GM18873 (cell line): ENCODE results near the gene GMPPB.
"Not testable (repeated sequence)": the region's sequence is repeated elsewhere in the genome, so short reads cannot be mapped to it uniquely, and the experiment has no call there.

Source experiments
- ATAC-seq: cut with Tn5 transposase; IDR thresholded peaks from one replicate; pipeline ENCODE4 v1.9.1; 2021; ENCODE audit warnings: mild to moderate bottlenecking, moderate library complexity, moderate number of reproducible peaks; ENCODE audit not compliant: unreplicated experiment, low FRiP score

The GMPPB gene

DNA sequence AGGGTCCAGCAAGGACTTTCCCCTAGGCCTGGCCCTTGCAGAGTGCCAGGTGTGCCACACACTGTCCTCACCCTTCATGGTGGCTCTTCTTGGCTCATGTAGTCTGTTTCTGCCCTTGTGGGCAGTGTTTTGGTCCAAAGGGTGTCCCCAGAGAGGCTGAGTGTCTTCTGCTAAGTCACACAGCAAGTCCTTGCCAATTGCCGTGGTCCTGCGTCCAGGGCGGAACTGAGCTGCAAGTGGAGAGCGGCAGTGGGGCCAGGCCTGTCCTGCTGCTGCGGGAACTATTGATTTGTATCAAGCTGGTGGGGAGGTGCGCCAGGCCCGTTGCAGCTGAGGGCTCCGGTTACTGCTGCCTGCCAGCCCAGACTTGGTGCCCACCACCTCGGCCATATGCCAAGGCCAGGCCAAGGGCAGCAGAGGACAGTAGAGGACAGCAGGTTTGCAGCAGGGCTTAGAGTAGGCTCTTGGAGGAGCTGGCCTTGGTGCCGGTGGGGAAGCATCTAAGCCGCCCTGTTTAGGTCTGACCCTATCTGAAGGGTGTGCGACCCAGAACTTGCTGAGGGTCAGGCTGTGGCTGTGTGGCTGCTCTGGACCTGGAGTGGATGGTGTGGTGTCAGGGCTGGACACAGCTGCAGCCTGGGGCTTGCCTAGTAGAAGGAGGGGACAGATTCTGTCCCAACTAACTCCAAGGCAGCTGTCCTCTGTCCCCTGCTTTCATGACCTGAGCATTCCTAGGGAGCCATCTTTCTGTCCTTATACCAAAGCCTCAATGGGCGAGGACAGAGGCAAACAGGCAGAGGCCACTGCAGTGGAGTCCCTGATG, 8.8 kb downstream of the GMPPB start:
- ATAC-seq: no peak

- ATAC-seq: no peak
These were observed 10.2 kb downstream of the GMPPB start for GRCh38 chr3:49713336-49714105.

- no peak for ATAC-seq
These were observed 11.0 kb downstream of the GMPPB start for GRCh38 chr3:49712631-49713317.

- no peak for ATAC-seq
These were observed 11.6 kb downstream of the GMPPB start for GRCh38 chr3:49712166-49712565.

- ATAC-seq: no peak
These were observed 12.3 kb downstream of the GMPPB start for GRCh38 chr3:49711489-49711888.

DNA sequence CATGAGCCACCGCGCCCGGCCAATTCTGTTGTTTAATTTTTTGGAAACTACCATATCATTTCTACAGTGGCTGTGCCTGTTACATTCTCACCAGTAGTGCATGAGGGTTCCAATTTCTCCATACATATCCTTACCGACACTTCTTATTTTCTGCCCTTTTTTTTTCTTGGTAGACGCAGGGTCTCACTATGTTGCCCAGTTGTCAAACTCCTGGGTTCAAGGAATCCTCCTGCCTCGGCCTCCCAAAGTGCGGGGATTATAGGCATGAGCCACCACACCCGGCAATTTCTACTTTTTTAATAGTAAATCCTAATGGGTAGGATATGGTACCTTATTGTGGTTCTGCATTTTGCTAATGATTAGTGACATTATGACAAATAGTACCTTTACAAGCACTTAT, 13.9 kb downstream of the GMPPB start:
- no peak for ATAC-seq

DNA sequence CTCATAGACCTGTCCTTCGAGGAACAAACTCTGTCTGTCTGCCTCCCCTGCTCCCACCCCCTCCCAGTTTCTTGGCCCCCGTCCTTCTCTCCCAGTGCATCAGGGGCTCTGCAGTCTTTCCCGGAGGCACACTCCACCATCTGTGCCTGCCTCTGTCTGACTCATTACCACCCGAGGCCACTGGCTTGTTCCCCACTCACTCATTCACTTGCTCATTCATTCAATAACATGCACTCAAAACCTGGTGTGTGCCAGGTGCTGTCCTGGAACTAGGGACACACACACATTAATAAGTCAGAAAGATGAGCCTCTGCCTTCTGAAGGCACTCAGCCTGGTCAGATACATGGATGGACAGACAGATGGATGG, 16.7 kb downstream of the GMPPB start:
- no peak for ATAC-seq

GRCh38 chr3:49706456-49707112, 17.2 kb downstream of the GMPPB start:
- ATAC-seq: no peak

- ATAC-seq: no peak
These were observed 18.3 kb downstream of the GMPPB start for GRCh38 chr3:49705390-49705960.

- ATAC-seq: no peak
These were observed 19.1 kb downstream of the GMPPB start for GRCh38 chr3:49704629-49705028.

GRCh38 chr3:49703956-49704355, 19.8 kb downstream of the GMPPB start:
- ATAC-seq: no peak

GRCh38 chr3:49703443-49703927, 20.3 kb downstream of the GMPPB start:
- ATAC-seq: no peak

GRCh38 chr3:49702672-49703071, 21.1 kb downstream of the GMPPB start:
- ATAC-seq: no peak

DNA sequence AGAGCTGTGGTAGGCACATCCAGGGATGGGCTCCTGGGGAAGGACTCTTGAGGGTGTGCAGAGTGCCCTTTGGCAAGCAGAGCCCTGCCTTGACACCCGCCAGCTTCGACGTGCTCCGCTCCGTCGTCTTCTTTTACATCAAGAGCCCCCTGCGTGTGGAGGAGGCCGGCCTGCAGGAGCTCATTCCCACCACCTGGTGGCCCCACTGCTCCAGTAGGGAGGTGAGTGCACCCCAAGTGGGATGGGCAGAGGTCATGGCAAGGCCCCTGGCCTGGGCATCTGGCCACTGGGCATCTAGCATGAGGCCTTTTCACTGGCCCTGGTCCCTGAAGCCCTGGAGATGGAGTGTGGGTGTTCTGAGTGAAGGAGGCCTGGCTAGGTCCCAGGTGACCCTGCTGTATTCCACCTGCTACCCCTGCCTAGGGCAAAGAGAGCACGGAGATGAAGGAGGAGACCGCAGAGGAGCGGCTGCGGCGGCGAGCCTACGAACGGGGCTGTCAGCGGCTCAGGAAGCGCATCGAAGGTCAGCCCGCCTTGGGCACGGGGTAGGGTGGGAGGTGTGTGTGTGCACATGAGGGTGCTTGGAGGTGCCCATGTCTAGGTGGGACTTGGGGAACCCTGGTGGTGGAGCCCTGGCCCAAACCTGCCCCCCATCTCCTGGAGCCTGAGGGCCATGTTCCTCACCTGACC, 22.2 kb downstream of the GMPPB start:
- ATAC-seq: no peak

GRCh38 chr3:49700453-49701128, 23.2 kb downstream of the GMPPB start:
- ATAC-seq: no peak

- no peak for ATAC-seq
These were observed 23.7 kb downstream of the GMPPB start for GRCh38 chr3:49700014-49700413.

GRCh38 chr3:49699281-49699979, 24.3 kb downstream of the GMPPB start:
- ATAC-seq: no peak

DNA sequence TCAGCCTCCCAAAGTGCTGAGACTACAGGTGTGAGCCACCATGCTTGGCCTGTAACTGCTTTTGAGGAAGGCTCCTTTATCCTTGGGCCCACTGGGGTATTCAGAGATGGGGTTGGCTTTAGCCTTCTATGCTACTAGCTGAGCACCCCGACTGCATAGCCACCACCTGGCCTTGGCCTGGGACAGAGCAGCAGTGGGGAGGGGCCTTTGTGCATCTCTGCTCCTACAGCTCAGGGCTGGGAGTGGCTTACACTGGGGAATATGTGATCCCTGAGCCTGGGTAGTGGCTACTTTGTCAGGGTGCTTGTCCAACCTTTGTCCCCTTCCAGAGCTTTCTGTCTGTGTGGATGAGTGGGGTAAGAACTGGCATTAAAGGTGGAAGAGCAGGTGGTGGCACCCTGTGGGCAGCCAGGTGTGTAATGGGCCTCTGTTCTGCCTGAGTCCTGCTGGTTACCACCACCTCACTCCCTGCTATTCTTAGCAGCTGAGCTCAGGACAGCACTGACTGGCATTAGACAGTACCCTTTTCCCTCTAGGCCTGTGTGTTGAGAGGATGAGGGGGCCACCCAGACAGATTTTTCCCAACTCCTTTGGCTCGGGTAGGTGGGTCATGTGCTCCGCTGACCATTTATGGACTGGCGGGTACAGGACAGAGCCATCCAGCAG, 28.3 kb downstream of the GMPPB start:
- not testable (repeated sequence) for ATAC-seq
